RKO (cell line): ENCODE data around the gene METTL23.
A peak's percentile ranks its signal among the peaks of the same experiment; 100 is the strongest.
"Not testable (repeated sequence)": the region's sequence is repeated elsewhere in the genome, so short reads cannot be mapped to it uniquely, and the experiment has no call there.

Experiments
- DNase-seq: peaks from one replicate; pipeline ENCODE4 v3.0.0-alpha.2; 2016; ENCODE audit warnings: low spot score

METTL23 gene

GRCh38 chr17:76695059-76695831 is 31.4 kb upstream of the METTL23 start:
- DNase-seq = no peak

GRCh38 chr17:76696763-76697701 is 29.6 kb upstream of the METTL23 start:
- no peak for DNase-seq

- DNase-seq = no peak
Measured at GRCh38 chr17:76697702-76698465, 28.8 kb upstream of the METTL23 start.

GRCh38 chr17:76698466-76698977 is 28.1 kb upstream of the METTL23 start:
- DNase-seq = not testable (repeated sequence)

GRCh38 chr17:76700270-76700616 is 26.4 kb upstream of the METTL23 start:
- DNase-seq = no peak

- no peak for DNase-seq
Measured at GRCh38 chr17:76700617-76701470, 25.8 kb upstream of the METTL23 start.

- no peak for DNase-seq
Measured at GRCh38 chr17:76701471-76701967, 25.1 kb upstream of the METTL23 start.

GRCh38 chr17:76702076-76702475 is 24.6 kb upstream of the METTL23 start:
- DNase-seq = no peak

- DNase-seq = no peak
Measured at GRCh38 chr17:76702941-76703637, 23.6 kb upstream of the METTL23 start.

GRCh38 chr17:76704805-76705204 is 21.8 kb upstream of the METTL23 start:
- DNase-seq = no peak

- DNase-seq = no peak
Measured at GRCh38 chr17:76706817-76707216, 19.8 kb upstream of the METTL23 start.

GRCh38 chr17:76707985-76708807 is 18.4 kb upstream of the METTL23 start:
- DNase-seq = no peak

GRCh38 chr17:76709077-76709950 is 17.3 kb upstream of the METTL23 start:
- DNase-seq = peak; percentile 96

GRCh38 chr17:76709951-76710862 is 16.4 kb upstream of the METTL23 start:
- DNase-seq = not testable (repeated sequence)

- DNase-seq = peak; percentile 72
Measured at GRCh38 chr17:76710863-76711611, 15.6 kb upstream of the METTL23 start, which contains the start of gene MXRA7. Gene MXRA7 (minus strand): TSS chr17:76710965. CDS start chr17:76710946, 19 bp downstream.

- not testable (repeated sequence) for DNase-seq
Measured at GRCh38 chr17:76712321-76712720, 14.3 kb upstream of the METTL23 start.
